SK-N-SH treated with all-trans-retinoic acid at 6 μM for 48 hours (cell line): ENCODE measurements around the gene AXIN2.

Experiments
- CREB5 ChIP-seq: fragments of 250-450 bp; sonication (Bioruptor Pico); IDR thresholded peaks from 2 replicates; pipeline ENCODE4 v1.5.1; 2020; ENCODE audit warnings: low read depth, mild to moderate bottlenecking, moderate library complexity
- CSDC2 ChIP-seq: fragments of 250-450 bp; sonication (Bioruptor Pico); IDR thresholded peaks from 2 replicates; pipeline ENCODE4 v1.5.0; 2020; ENCODE audit warnings: mild to moderate bottlenecking, moderate library complexity
- ESRRG ChIP-seq: fragments of 250-450 bp; sonication (Bioruptor Pico); IDR thresholded peaks from 2 replicates; pipeline ENCODE4 v1.6.1; 2021; ENCODE audit warnings: mild to moderate bottlenecking
- ISL1 ChIP-seq: fragments of 250-450 bp; sonication (Bioruptor Pico); IDR thresholded peaks from 2 replicates; pipeline ENCODE4 v2.1.2; 2022; ENCODE audit warnings: mild to moderate bottlenecking, moderate library complexity
- OSR1 ChIP-seq: fragments of 250-450 bp; sonication (Bioruptor Pico); IDR thresholded peaks from 2 replicates; pipeline ENCODE4 v1.8.0; 2022; ENCODE audit warnings: moderate library complexity, mild to moderate bottlenecking, inconsistent platforms
- PATZ1 ChIP-seq: fragments of 250-450 bp; sonication (Bioruptor Pico); IDR thresholded peaks from 2 replicates; pipeline ENCODE4 v1.8.0; 2020; ENCODE audit warnings: mild to moderate bottlenecking, moderate library complexity, borderline replicate concordance
- PPARA ChIP-seq: fragments of 250-450 bp; sonication (Bioruptor Pico); IDR thresholded peaks from 2 replicates; pipeline ENCODE4 v1.5.0; 2020; ENCODE audit warnings: mild to moderate bottlenecking, borderline replicate concordance
- SNAI2 ChIP-seq: fragments of 250-450 bp; sonication (Bioruptor Pico); IDR thresholded peaks from 2 replicates; pipeline ENCODE4 v1.5.0; 2020; ENCODE audit warnings: mild to moderate bottlenecking, moderate library complexity
- ZC3H10 ChIP-seq: fragments of 250-450 bp; sonication (Bioruptor Pico); IDR thresholded peaks from 2 replicates; pipeline ENCODE4 v1.5.1; 2021; ENCODE audit warnings: mild to moderate bottlenecking, moderate library complexity
- ZFP30 ChIP-seq: fragments of 450-650 bp; formaldehyde crosslinking; IDR thresholded peaks from 2 replicates; pipeline ENCODE4 v1.5.0; 2022; ENCODE audit warnings: mild to moderate bottlenecking, moderate library complexity
- ZNF565 ChIP-seq: fragments of 450-650 bp; formaldehyde crosslinking; conservative IDR thresholded peaks from 2 replicates; pipeline ENCODE4 v1.5.0; 2020; ENCODE audit warnings: low read depth, mild to moderate bottlenecking, moderate library complexity
- ZNF8 ChIP-seq: fragments of 450-650 bp; formaldehyde crosslinking; IDR thresholded peaks from 2 replicates; pipeline ENCODE4 v1.5.0; 2020; ENCODE audit warnings: mild to moderate bottlenecking, moderate library complexity
- TF ChIP-seq, protein P1 (sequence below): fragments of 250-450 bp; sonication (Bioruptor Pico); IDR thresholded peaks from 2 replicates; pipeline ENCODE4 v1.8.0; 2021; ENCODE audit warnings: low read depth, mild to moderate bottlenecking, moderate library complexity, borderline replicate concordance

DNA sequence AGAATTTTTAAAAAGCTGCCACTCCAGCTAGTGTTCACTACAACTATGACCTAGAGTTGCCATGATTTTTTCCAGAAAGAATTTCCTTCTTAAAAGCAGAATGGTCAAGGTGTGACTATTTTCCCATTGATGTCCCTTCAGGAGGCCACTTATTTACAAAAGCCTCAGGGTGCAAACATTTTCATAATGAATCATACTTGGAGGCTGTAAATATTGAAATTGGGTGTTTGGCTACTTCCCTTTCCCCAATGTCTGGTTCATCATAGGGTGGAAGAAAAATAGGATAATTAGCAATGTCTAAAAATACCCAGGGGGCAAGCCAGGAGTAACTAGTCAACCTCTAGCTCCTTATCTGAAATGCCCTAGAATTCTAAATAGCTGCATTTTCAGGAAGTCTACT is 18.8 kb downstream of the AXIN2 start:
- TF ChIP-seq CSDC2 (CRISPR knock-in tag) (no peak), ZNF565 (CRISPR knock-in tag) (no peak), PPARA (CRISPR knock-in tag) (no peak), ZC3H10 (no peak), ZNF8 (CRISPR knock-in tag) (no peak), OSR1 (CRISPR knock-in tag) (no peak), ZFP30 (CRISPR knock-in tag) (no peak), ISL1 (no peak), ESRRG (CRISPR knock-in tag) (no peak), SNAI2 (no peak), CREB5 (no peak), PATZ1 (CRISPR knock-in tag) (no peak)
- TF ChIP-seq, protein P1, sequence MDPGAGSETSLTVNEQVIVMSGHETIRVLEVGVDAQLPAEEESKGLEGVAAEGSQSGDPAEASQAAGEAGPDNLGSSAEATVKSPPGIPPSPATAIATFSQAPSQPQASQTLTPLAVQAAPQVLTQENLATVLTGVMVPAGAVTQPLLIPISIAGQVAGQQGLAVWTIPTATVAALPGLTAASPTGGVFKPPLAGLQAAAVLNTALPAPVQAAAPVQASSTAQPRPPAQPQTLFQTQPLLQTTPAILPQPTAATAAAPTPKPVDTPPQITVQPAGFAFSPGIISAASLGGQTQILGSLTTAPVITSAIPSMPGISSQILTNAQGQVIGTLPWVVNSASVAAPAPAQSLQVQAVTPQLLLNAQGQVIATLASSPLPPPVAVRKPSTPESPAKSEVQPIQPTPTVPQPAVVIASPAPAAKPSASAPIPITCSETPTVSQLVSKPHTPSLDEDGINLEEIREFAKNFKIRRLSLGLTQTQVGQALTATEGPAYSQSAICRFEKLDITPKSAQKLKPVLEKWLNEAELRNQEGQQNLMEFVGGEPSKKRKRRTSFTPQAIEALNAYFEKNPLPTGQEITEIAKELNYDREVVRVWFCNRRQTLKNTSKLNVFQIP (CRISPR knock-in tag): no peak
